Stimulated activated memory B cell treated with anti-CD40 and anti-IgM and Interleukin-4, amounts not matched to agents 10 μg/mL and 1 μg/mL and 100 μg/mL, for 72 hours (primary cell): ENCODE measurements around the gene FAM131B.
A peak's percentile ranks its signal among the peaks of the same experiment; 100 is the strongest.

Experiments used
- ATAC-seq: fragments of 150-1000 bp; cut with Tn5 transposase; 2 replicates; pipeline ENCODE4 v1.10.0; 2021
- H3K27ac Mint-ChIP-seq: one replicate; pipeline ENCODE4 v1.8.0; 2022; ENCODE audit warnings: mild to moderate bottlenecking, mixed read lengths
- H3K27me3 Mint-ChIP-seq: one replicate; pipeline ENCODE4 v1.8.0; 2022; ENCODE audit warnings: mixed read lengths
- H3K36me3 Mint-ChIP-seq: one replicate; pipeline ENCODE4 v1.8.0; 2022; ENCODE audit warnings: mixed read lengths
- H3K4me1 Mint-ChIP-seq: one replicate; pipeline ENCODE4 v1.8.0; 2022; ENCODE audit warnings: mixed read lengths
- H3K4me3 Mint-ChIP-seq: one replicate; pipeline ENCODE4 v1.8.0; 2022; ENCODE audit warnings: mild to moderate bottlenecking, moderate library complexity, mixed read lengths
- H3K9me3 Mint-ChIP-seq: one replicate; pipeline ENCODE4 v1.8.0; 2022; ENCODE audit warnings: mixed read lengths

Gene FAM131B

GRCh38 chr7:143359771-143360353 is 2.7 kb downstream of the FAM131B start:
- Mint-ChIP-seq H3K27me3 (peaks cover 50% of the 10 kb centered on the region), H3K9me3 (no peaks in the 10 kb centered on the region), H3K36me3 (no peaks in the 10 kb centered on the region), H3K4me1 (peaks cover 23% of the 10 kb centered on the region), H3K4me3 (no peak overlapping the region), H3K27ac (no peak overlapping the region)
- ATAC-seq, result no peak

GRCh38 chr7:143358626-143359025 is 3.9 kb downstream of the FAM131B start:
- peaks cover 49% of the 10 kb centered on the region for H3K27me3 Mint-ChIP-seq

GRCh38 chr7:143356414-143357050 is 6.0 kb downstream of the FAM131B start:
- no peak for ATAC-seq
- H3K27me3 Mint-ChIP-seq, result peaks cover 55% of the 10 kb centered on the region
- peaks cover 12% of the 10 kb centered on the region for H3K4me1 Mint-ChIP-seq
- no peak overlapping the region for H3K27ac Mint-ChIP-seq
- no peak overlapping the region for H3K4me3 Mint-ChIP-seq
- no peaks in the 10 kb centered on the region for H3K9me3 Mint-ChIP-seq
- H3K36me3 Mint-ChIP-seq, result no peaks in the 10 kb centered on the region

More at GRCh38 chr7:143358626-143359025, 3.9 kb downstream of the FAM131B start:
- no peak for ATAC-seq
- no peaks in the 10 kb centered on the region for H3K9me3 Mint-ChIP-seq
- no peak overlapping the region for H3K4me3 Mint-ChIP-seq
- H3K36me3 Mint-ChIP-seq, result no peaks in the 10 kb centered on the region
- H3K27ac Mint-ChIP-seq, result no peak overlapping the region
- peaks cover 23% of the 10 kb centered on the region for H3K4me1 Mint-ChIP-seq

- no peaks in the 10 kb centered on the region for H3K9me3 Mint-ChIP-seq
- no peak overlapping the region for H3K27ac Mint-ChIP-seq
- ATAC-seq, result no peak
- peaks cover 51% of the 10 kb centered on the region for H3K27me3 Mint-ChIP-seq
- peaks cover 6% of the 10 kb centered on the region for H3K4me1 Mint-ChIP-seq
- no peaks in the 10 kb centered on the region for H3K36me3 Mint-ChIP-seq
- no peak overlapping the region for H3K4me3 Mint-ChIP-seq
Observed at GRCh38 chr7:143355450-143356385, 6.8 kb downstream of the FAM131B start.

- Mint-ChIP-seq H3K4me1 (no peaks in the 10 kb centered on the region), H3K27me3 (peaks cover 43% of the 10 kb centered on the region), H3K27ac (no peak overlapping the region), H3K9me3 (no peaks in the 10 kb centered on the region), H3K36me3 (no peaks in the 10 kb centered on the region), H3K4me3 (no peak overlapping the region)
- no peak for ATAC-seq
Observed at GRCh38 chr7:143354965-143355364, 7.5 kb downstream of the FAM131B start.

- H3K36me3 Mint-ChIP-seq, result no peaks in the 10 kb centered on the region
- H3K27ac Mint-ChIP-seq, result no peak overlapping the region
- no peaks in the 10 kb centered on the region for H3K4me1 Mint-ChIP-seq
- no peak overlapping the region for H3K4me3 Mint-ChIP-seq
- no peaks in the 10 kb centered on the region for H3K9me3 Mint-ChIP-seq
- ATAC-seq, result no peak
- peaks cover 43% of the 10 kb centered on the region for H3K27me3 Mint-ChIP-seq
Observed at GRCh38 chr7:143354376-143354775, 8.1 kb downstream of the FAM131B start.

GRCh38 chr7:143352531-143353002 is 9.9 kb downstream of the FAM131B start:
- Mint-ChIP-seq H3K4me1 (no peaks in the 10 kb centered on the region), H3K27ac (no peak overlapping the region), H3K36me3 (no peaks in the 10 kb centered on the region), H3K4me3 (no peak overlapping the region), H3K27me3 (peaks cover 43% of the 10 kb centered on the region), H3K9me3 (no peaks in the 10 kb centered on the region)
- no peak for ATAC-seq

GRCh38 chr7:143351574-143351973 is 10.9 kb downstream of the FAM131B start:
- Mint-ChIP-seq H3K4me1 (no peaks in the 10 kb centered on the region), H3K4me3 (no peak overlapping the region), H3K27me3 (peaks cover 51% of the 10 kb centered on the region), H3K27ac (no peak overlapping the region), H3K36me3 (no peaks in the 10 kb centered on the region), H3K9me3 (no peaks in the 10 kb centered on the region)
- ATAC-seq, result no peak

GRCh38 chr7:143351060-143351459 is 11.5 kb downstream of the FAM131B start:
- no peaks in the 10 kb centered on the region for H3K4me1 Mint-ChIP-seq
- H3K27me3 Mint-ChIP-seq, result peaks cover 56% of the 10 kb centered on the region
- H3K27ac Mint-ChIP-seq, result no peak overlapping the region
- ATAC-seq, result no peak
- H3K4me3 Mint-ChIP-seq, result no peak overlapping the region
- H3K9me3 Mint-ChIP-seq, result no peaks in the 10 kb centered on the region
- no peaks in the 10 kb centered on the region for H3K36me3 Mint-ChIP-seq

GRCh38 chr7:143347950-143348349 is 14.6 kb downstream of the FAM131B start:
- no peak overlapping the region for H3K4me3 Mint-ChIP-seq
- no peak for ATAC-seq
- H3K9me3 Mint-ChIP-seq, result no peaks in the 10 kb centered on the region
- peaks cover 9% of the 10 kb centered on the region for H3K4me1 Mint-ChIP-seq
- H3K27ac Mint-ChIP-seq, result no peak overlapping the region
- peaks cover 53% of the 10 kb centered on the region for H3K27me3 Mint-ChIP-seq
- no peaks in the 10 kb centered on the region for H3K36me3 Mint-ChIP-seq

GRCh38 chr7:143346018-143346417 is 16.5 kb downstream of the FAM131B start:
- Mint-ChIP-seq H3K27me3 (peaks cover 35% of the 10 kb centered on the region), H3K4me1 (peaks cover 9% of the 10 kb centered on the region), H3K27ac (no peak overlapping the region), H3K4me3 (no peak overlapping the region), H3K9me3 (no peaks in the 10 kb centered on the region), H3K36me3 (no peaks in the 10 kb centered on the region)
- ATAC-seq, result no peak

- no peaks in the 10 kb centered on the region for H3K9me3 Mint-ChIP-seq
- peak overlapping the region; percentile 45 for H3K27ac Mint-ChIP-seq
- peak; percentile 82 for ATAC-seq
- no peaks in the 10 kb centered on the region for H3K36me3 Mint-ChIP-seq
- peak overlapping the region; percentile 45 for H3K4me3 Mint-ChIP-seq
- peaks cover 9% of the 10 kb centered on the region for H3K4me1 Mint-ChIP-seq
- peaks cover 35% of the 10 kb centered on the region for H3K27me3 Mint-ChIP-seq
Observed at GRCh38 chr7:143345428-143345900, 17.0 kb downstream of the FAM131B start.

GRCh38 chr7:143343596-143343995 is 18.9 kb downstream of the FAM131B start:
- Mint-ChIP-seq H3K36me3 (no peaks in the 10 kb centered on the region), H3K4me3 (no peak overlapping the region), H3K27ac (no peak overlapping the region), H3K27me3 (peaks cover 35% of the 10 kb centered on the region), H3K4me1 (peaks cover 9% of the 10 kb centered on the region), H3K9me3 (no peaks in the 10 kb centered on the region)
- ATAC-seq, result no peak

GRCh38 chr7:143341842-143342241 is 20.7 kb downstream of the FAM131B start:
- Mint-ChIP-seq H3K27ac (no peak overlapping the region), H3K9me3 (no peaks in the 10 kb centered on the region), H3K27me3 (peaks cover 30% of the 10 kb centered on the region), H3K4me1 (peaks cover 9% of the 10 kb centered on the region), H3K36me3 (no peaks in the 10 kb centered on the region), H3K4me3 (no peak overlapping the region)
- no peak for ATAC-seq

GRCh38 chr7:143337216-143337615 is 25.3 kb downstream of the FAM131B start:
- Mint-ChIP-seq H3K27me3 (peaks cover 8% of the 10 kb centered on the region), H3K27ac (no peak overlapping the region), H3K4me3 (no peak overlapping the region), H3K36me3 (no peaks in the 10 kb centered on the region), H3K9me3 (no peaks in the 10 kb centered on the region), H3K4me1 (peaks cover 7% of the 10 kb centered on the region)
- ATAC-seq, result no peak
